GM23338 (cell line): ENCODE measurements around the gene POR.

Experiments used
- EZH2 ChIP-seq: fragments of 200-600 bp; sonication (generic); IDR thresholded peaks from one replicate; pipeline ENCODE4 v1.8.0; 2017; ENCODE audit warnings: antibody characterized with exemption, mild to moderate bottlenecking, low read depth; ENCODE audit not compliant: unreplicated experiment
- EZH2phosphoT487 ChIP-seq: fragments of 200-600 bp; sonication (generic); IDR thresholded peaks from one replicate; pipeline ENCODE4 v1.8.1; 2018; ENCODE audit warnings: antibody characterized with exemption; ENCODE audit not compliant: unreplicated experiment
- JUNB ChIP-seq: IDR thresholded peaks from one replicate; pipeline ENCODE4 v1.6.1; 2016; ENCODE audit warnings: antibody characterized with exemption; ENCODE audit not compliant: unreplicated experiment
- POLR2AphosphoS5 ChIP-seq: IDR thresholded peaks from 2 replicates; pipeline ENCODE4 v1.6.1; 2016; ENCODE audit warnings: antibody characterized with exemption, low read depth
- STAT1 ChIP-seq: IDR thresholded peaks from one replicate; pipeline ENCODE4 v1.6.1; 2016; ENCODE audit warnings: antibody characterized with exemption; ENCODE audit not compliant: unreplicated experiment
- ZNF331 ChIP-seq: fragments of 250-450 bp; sonication (Bioruptor Pico); IDR thresholded peaks from 2 replicates; pipeline ENCODE4 v1.5.0; 2020; ENCODE audit warnings: low read depth, mild to moderate bottlenecking, moderate library complexity
- TF ChIP-seq, protein P1 (sequence below), 2 experiments: fragments of 200-600 bp in 1 of 2; sonication (generic) in 1 of 2; conservative IDR thresholded peaks; 2 replicates each; pipeline versions ENCODE4 v1.5.1 to v1.6.1; 2016 to 2017; ENCODE audit warnings: antibody characterized with exemption in 2 of 2, low read depth in 2 of 2, mild to moderate bottlenecking in 2 of 2, moderate library complexity in 1 of 2

DNA sequence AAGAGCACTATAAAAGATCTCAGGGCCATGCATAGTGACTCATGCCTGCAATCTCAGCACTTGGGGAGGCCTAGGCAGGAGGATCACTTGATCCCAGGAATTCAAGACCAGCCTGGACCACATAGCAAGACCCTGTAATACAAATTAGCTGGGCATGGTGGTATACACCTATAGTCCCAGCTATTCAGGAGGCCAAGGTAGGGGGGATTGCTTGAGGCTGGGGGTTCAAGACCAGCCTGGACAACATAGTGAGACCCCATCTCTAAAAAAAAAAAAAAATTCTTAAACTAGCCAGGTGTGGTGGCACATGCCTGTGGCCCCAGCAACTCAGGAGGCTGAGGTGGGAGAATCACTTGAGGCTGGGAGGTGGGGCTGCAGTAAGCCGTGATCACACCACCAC lies 117.0 kb downstream of the POR start:
- no peak for TF ChIP-seq EZH2
- TF ChIP-seq, protein P1, sequence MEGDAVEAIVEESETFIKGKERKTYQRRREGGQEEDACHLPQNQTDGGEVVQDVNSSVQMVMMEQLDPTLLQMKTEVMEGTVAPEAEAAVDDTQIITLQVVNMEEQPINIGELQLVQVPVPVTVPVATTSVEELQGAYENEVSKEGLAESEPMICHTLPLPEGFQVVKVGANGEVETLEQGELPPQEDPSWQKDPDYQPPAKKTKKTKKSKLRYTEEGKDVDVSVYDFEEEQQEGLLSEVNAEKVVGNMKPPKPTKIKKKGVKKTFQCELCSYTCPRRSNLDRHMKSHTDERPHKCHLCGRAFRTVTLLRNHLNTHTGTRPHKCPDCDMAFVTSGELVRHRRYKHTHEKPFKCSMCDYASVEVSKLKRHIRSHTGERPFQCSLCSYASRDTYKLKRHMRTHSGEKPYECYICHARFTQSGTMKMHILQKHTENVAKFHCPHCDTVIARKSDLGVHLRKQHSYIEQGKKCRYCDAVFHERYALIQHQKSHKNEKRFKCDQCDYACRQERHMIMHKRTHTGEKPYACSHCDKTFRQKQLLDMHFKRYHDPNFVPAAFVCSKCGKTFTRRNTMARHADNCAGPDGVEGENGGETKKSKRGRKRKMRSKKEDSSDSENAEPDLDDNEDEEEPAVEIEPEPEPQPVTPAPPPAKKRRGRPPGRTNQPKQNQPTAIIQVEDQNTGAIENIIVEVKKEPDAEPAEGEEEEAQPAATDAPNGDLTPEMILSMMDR (conservative IDR thresholded peaks at IDR 0.05; ENCODE audit: low read depth in 2 of 2) = no peak
- no peak for TF ChIP-seq POLR2AphosphoS5
- TF ChIP-seq JUNB = no peak
- no peak for TF ChIP-seq EZH2phosphoT487
- TF ChIP-seq STAT1 = no peak
- no peak for TF ChIP-seq ZNF331 (CRISPR knock-in tag)
